ENCODE measurements around the gene COL23A1.
"Not testable (repeated sequence)": the region's sequence is repeated elsewhere in the genome, so short reads cannot be mapped to it uniquely, and the experiment has no call there.

The COL23A1 gene

DNA sequence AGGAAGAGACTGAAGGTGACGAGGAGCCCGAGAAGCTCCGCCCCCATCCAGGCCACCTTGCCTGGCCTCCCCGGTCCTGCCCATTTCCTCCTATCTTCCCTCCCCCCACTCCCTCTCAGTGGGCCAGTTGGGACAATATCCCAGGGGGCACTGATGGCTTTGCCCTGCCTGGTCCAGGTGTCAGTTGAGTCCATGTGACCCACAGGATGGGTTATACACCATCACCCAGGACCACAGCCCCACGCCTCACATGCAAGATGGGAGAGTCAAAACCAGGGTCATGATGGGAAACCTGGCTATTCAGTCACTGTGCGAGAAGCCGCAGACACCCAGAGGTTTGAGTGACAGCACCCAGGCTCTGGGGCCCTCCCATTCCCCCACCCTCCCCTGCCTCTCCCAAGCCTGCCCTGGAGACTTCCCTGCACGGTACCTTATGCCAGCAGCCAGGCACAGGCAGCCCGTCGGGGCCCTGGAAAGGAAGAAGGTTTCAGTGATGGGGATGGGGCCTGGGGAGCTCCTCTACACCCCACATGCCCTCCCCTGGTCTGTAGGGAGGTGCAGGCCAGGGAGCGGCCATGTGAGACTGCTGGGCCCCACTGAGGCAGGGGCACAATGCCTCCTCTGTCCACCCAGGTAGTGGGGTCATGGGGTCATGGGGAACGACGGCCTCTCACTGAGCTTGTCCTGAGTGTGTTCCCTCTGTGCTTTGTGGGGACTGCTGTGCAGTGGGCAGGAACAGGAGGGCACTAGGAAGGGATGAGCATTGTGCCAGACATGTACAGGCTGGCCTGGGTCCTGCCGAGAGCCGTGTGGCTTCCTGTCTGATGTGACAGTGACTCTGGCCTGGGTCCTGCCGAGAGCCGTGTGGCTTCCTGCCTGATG lies 351.2 kb downstream of the COL23A1 start:
- no peak for DNase-seq (ENCODE audit: low read depth)

DNA sequence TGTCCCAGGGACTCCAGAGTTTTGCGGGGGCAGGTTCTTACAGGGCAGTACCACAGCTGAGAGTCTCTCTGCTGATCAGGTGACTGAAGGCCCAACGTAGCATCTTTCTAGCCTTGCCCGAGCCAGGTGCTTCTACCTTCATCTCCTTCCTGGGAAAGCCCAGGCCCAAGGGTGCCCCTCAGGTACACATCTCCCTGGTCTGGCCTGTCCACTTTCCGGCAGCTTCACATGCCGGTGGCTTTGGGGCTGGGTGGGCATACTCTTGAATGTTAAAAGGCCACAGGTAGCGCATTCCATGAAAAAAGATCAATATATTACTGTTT lies 351.9 kb downstream of the COL23A1 start:
- no peak for DNase-seq (ENCODE audit: low read depth)

DNA sequence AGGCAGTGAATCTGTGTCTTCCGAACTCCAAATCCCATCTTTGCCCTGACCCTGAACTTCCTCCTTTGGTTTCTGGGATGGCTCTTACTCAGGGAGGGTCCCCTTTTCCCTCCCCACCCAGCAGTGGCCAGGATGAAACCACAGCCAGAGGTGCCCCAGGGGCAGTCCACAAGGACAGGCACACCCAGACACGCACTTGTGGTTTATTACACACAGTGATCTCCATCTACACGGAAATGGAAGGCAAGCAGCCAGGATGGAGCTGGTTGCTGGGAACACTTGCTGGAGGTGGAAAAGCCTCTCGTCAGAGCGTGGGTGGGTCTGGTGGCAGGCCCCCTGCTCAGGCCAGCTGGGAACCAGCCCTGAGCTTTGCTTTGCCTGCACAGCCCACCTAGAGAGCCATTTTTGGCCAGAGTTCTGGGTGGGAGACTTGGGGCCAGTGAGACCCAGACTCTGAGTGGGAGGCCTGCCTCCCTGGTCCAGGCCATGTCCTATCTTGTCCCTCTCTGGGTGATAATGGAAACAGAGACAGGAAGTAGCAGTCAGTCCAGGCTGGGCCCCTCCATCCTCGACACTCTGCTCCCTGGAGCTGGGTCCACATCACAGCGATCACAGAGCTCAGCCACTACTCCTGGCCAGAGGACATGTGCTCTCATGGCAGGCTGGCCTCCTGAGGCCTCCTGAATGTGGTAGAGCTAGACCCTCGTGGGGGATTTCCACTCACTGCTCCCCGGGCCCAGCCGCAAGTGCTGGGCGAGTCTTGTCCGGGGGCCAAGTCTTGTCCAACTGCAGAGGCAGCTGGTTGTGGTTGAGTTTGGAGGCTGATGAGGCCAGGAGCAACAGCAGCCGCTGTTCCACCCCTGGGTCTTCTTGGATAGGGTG lies 352.5 kb downstream of the COL23A1 start:
- no peak for DNase-seq (ENCODE audit: low read depth)

DNA sequence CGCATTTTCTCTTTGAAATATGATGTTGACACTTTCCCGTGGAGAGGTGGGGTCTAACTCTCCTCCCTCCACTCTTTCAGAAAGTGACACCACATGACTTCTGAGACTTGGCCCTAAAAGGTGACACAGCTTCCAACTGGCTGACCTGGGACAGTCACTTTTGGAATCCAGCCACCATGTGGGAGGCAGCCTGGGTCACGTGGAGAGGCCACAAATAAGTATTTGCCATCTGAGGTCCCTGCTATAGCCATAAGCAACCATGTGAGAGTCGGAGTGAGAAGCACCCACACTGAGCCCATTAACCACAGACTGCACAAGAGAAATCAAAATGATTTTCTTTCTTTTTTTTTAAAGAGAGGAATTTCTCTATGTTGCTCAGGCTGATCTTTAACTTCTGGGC lies 353.5 kb downstream of the COL23A1 start:
- no peak for DNase-seq (ENCODE audit: low read depth)

DNA sequence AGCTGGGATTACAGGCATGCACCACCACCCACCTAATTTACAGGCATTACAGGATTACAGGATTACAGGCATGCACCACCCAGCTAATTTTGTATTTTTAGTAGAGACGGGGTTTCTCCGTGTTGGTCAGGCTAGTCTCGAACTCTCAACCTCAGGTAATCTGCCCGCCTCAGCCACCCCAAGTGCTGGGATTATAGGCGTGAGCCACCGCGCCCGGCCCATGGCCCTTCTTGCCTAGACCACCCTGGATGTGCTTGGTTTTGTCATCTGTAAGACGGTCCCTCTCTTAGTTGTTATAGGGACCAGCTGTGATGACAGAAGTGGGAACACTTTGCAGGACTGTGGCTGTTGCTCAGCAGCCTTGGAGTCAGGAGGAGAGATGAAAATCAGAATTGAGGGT lies 354.1 kb downstream of the COL23A1 start:
- no peak for DNase-seq (ENCODE audit: low read depth)

DNA sequence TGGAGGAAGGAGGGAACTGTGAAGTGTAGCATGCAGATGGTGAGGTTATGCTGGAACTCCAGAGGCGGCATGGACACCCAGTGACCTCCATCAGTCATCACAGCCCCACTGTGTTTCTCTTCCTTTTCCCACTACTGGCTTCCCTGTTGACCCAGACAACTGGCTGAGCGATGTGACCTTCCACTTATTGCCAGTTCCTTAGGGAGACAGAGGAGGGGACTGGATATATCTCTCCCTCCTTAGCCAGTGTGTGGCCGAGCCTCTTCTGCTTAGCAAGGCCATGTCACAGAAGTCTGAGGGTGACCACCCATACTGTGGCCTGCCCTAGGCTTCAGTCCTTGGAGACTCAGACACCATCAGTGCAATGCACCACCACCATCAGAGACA lies 354.6 kb downstream of the COL23A1 start:
- DNase-seq (ENCODE audit: low read depth), result no peak

DNA sequence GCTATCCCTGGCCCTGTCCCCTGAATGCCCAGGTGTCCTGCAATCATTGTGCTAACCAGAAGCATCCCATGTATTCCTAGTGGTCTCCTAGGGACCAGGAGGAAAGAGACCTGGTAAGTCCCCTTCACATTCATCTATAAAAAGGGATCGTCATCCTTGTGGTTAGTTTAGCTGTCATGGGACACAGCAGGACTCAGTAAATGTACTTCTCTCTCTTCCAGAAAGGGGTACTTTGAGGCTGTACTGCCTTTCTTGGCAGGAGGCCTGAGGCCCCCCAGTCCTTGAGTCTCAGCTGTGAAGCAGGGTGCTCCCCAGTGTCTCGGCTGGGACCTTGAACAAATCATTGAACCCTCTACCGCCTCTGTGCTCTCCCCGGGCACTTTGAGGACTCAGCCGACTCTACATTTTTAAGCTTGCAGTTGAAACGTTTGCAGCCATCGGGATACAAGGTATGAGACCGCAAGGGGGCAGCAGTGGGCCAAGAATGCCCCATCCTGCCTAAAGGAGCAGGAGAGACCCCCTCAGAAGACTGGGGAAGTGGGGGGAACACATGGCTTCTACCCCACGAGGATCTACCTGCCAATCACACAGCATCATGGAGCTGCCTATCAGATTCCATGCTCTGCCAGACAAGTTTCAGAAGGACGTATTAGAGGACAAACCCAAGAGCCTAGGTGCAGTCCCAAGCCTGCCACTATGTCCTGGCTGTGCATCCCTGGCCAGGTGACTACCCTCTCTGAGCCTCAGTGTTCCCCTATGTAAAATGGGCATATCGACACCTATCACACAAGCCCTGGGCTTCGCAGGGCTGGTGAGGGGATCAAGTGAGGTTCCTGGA lies 355.2 kb downstream of the COL23A1 start:
- peak; percentile 42 for DNase-seq (ENCODE audit: low read depth)

DNA sequence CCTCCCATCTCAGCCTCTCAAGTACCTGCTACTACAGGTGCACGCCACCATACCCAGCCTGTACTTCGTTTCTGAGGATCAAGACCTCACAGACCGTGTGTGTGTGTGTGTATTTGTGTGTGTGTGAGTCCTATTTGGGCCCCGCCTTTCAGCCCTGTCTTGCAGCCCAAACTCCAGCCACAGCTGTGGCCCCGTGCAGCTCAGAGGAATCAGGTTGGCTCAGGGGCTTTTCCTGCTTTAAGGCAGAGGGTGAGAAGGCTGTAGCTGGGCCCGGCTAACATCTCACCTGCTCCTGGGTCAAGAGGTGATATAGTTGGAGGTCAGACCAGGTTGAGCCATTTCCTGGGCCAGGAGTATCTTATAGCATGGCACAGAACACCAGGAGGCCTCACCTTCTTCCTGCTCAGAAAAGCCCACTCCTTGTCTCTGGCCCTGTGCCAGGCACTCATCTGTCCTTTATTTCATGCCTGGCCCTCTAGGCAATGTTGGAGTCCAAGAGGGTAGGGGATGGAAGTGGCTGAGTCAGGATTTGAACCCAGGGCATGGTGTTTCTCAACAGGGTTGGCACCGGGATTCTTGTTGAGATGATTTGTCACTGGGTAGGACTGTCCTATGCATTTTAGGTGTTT lies 356.0 kb downstream of the COL23A1 start:
- DNase-seq (ENCODE audit: low read depth), result no peak

DNA sequence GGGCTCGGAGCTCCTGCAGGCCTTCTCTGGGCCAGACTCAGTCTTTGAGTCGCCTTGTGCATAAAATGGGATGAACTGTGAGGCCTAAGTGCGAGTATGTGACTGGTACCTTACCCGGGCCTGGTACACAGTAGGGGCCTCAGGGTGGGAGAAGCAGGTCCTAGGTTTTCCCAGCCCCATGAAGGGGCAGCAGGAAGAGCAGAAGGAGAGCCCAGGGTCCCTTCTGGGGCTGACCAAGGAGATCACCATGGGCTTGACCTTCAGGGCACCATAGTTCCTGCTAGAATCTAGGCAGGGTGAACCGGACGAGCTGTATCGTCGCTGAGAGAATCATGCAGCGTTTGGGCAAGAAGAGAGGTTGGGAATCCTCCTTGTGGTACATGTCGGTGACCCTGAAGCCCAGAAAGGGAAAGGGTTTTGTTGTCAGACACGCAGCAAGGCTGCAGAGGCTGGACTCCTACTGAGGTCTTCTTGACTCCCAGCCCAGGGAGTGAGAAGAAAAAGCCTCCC lies 357.2 kb downstream of the COL23A1 start:
- DNase-seq (ENCODE audit: low read depth), result no peak

DNA sequence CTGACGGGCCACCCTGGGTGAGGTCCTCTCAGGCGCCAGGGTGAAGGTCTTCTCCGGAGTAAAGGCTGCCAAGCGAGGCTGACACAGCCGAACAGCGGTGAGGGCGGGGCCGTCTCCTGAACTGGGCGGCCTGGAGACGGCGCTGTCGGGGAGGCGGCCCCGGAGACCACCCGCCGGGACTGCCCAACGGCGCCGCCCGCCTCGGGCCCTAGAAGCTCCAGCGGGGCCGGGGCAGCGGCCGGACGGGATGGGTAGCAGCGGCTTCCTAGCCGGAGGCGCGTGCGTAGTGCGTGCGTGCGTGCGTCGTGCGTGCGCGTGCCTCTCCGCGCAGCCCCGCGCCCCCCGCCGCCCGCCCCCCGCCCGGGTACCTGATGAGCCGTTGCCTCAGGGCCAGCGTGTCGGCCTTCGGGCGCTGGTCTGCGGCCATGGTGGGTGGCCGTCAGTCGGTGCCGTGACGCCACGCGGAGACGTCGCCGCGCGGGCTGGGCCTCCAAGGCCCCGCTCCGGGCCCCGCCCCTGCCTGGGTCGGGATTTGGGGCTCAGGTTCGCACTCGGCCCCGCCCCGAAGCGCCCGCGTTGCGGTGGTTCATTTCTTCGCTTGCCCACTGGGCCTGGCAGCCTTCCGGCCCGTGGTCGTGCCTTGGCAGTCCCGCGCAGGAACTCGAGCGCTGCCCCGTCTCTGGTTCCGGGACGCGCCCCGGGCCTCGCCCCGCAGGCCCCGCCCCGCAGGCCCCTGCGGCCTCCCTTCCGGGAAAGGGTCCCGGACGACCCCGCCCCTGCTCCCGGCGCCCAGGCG lies 357.9 kb downstream of the COL23A1 start, which contains the start of gene PHYKPL:
Gene PHYKPL, minus strand, starts transcription at position 679 of the 796 bp plus-strand sequence. Its CDS starts 252 bp downstream, at position 427.
- DNase-seq (ENCODE audit: low read depth), result peak; percentile 32

DNA sequence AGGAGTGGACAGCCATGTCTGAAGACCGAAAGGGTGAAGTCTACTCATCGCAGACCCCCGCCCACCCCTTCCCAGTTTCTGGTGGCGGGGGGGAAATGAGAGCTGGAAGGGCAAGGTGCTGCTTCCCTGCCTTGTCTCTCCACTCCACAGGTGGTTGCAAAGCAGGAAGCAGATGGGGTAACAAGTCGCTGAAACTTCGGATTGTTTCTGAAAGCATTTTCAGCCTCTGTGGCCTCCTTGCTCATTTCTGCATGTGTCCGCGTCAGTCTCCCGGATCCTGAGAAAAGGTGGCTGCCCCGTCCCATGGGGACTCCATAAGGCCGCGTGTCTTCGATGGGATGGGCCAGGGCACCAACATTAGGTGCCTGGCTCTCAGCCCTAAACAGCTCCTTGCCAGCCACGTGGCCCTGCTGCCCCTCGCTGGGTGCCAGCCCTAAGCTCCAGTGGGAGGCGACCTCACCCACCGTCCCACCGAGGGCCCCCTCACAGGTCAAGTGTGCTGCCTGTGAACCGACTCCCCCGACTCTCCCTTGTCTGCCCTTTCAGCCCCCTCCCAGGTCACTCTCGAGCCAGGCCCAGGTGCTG lies 358.6 kb downstream of the COL23A1 start:
- no peak for DNase-seq (ENCODE audit: low read depth)

DNA sequence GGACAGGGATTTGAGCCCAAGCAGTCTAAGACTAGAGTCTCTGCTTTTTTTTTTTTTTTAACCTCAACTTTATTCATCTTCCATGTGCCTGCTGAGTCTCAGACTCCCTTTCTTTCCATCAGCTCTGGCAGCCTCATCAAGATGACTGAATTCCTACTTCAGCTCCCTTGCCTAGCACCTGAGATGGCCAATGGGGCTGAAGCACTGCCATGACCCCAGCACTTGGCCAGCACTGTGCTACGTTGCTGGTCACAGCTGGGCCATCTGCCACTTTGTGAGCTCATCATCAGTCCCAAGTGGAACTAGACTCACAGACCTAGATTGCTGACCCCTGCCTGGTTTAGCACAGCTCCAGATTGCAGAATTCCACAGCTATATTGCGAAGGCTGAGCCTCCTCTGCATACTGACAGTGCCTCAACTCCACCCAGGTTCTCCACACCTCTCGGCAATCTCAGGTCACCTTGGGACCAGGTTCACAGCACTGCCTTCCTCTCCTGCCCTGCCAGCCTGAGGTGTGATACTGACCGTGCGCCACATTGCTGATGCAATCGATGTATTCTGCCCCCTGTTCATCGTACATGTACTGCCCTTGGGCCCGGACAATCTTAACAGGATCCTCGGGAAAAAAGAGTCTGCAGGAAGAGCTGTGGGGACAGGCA lies 359.2 kb downstream of the COL23A1 start:
- peak; percentile 38 for DNase-seq (ENCODE audit: low read depth)

DNA sequence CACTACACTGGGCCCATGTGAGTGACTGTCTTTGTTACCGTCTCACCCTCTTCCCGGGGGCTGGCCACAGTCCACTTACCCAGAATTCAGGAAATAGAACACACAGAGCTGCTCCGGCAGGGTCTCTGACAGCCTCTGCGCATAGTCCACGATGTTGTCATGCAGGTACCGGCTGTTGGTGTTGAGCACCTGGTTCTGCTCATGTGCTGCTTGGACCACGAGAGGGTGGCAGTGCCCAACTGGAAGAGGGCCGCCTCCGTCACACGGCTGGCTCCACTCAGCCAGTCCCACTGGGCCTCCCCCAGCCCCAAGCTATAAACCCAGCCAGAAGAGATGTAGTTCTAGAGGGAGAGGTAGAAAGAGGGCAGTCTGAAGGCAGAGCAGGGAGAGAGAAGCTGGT lies 360.3 kb downstream of the COL23A1 start:
- DNase-seq (ENCODE audit: low read depth), result no peak

DNA sequence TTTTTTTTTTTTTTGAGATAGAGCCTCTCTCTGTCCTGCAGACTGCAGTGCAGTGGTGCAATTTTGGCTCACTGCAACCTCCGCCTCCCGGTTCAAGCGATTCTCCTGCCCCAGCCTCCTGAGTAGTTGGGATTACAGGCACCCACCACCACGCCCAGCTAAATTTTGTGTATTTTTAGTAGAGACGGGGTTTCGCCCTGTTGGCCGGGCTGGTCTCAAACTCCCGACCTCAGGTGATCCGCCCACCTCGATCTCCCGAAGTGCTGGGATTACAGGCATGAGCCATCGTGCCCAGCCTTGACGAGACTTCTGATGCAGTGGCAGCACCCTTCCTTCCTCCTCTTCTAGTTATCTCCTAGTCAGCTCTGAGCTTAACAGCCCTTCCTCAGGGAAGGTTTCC lies 361.1 kb downstream of the COL23A1 start:
- DNase-seq (ENCODE audit: low read depth), result not testable (repeated sequence)

DNA sequence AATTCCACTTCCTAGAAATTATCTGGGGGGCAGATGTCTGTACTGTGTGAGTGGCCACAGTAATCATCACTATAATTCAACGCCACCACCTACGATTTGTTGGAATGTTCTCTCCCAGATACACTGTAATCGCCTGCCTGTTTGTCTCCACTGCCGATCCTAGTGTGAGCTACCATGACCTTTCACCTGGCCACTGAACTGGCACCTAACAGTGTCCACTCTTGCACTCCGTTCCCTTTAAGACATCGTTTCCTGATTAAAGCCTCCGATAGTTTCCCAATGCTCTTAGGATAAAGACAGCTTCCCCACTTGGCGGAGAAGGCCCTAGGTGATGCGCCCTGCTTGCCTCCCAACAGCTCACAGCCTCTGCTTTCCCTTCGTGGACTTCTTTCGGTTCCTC lies 361.6 kb downstream of the COL23A1 start:
- no peak for DNase-seq (ENCODE audit: low read depth)

DNA sequence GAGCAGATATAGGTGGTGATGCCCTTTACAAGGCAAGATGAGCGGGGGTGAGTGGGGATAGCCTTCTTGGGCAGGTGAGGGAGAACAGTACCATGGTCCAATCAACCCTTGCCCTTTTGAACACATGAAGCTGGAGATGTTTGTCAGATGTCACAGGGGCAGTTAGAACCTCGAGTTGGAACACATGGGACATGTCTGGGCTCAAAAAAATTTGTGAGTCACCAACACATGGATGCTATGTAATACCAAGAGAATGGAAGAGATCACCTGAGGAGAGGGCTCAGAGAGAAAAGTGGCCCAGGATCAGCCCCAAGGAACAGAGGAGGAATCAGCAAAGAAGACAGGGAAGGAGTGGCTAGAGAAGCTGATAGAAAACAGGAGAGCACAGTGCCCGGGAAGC lies 362.3 kb downstream of the COL23A1 start:
- DNase-seq (ENCODE audit: low read depth), result no peak

DNA sequence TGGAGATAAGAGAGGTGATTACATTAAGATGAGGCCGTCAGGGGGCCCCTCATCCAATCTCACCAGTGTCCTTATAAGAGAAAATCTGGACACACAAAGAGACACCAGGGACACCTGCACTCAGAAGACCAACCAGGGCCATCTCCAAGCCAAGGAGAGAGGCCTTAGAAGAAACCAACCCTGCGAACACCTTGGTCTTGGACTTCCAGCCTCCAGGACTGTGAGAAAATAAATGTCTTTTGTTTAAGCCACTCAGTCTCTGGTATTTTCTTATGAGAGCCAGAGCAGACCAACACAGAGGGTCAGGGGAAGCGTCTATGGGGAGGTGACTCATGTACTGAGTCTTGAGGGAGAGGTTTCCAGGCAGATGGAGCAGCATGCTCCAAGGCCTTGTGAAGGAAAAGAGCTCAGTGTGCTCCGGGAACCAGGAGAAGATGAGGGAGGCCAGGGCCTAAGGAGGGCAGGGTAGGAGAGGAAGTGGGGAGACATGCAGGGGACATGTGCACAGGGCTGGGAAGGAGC lies 363.0 kb downstream of the COL23A1 start:
- DNase-seq (ENCODE audit: low read depth), result no peak

DNA sequence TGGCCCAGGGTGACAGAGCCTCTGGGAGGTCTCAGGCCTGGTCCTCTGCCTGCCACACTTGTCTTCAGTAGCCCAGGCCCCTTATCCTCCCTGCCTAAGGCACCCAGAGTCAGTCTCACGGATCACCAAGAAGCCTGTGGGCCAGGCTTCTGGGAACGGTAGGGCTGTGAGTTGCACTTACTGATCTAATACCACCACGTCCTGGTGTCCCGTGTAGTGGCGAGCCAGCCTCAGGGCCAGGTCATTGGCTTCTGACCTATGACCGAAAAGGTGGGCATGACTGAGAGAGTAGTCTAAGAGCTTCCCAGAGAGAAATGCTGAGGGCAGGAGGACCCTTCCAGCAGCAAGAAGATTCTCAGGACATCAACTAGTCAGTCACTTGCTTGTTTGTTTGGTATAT lies 365.0 kb downstream of the COL23A1 start:
- DNase-seq (ENCODE audit: low read depth), result no peak

DNA sequence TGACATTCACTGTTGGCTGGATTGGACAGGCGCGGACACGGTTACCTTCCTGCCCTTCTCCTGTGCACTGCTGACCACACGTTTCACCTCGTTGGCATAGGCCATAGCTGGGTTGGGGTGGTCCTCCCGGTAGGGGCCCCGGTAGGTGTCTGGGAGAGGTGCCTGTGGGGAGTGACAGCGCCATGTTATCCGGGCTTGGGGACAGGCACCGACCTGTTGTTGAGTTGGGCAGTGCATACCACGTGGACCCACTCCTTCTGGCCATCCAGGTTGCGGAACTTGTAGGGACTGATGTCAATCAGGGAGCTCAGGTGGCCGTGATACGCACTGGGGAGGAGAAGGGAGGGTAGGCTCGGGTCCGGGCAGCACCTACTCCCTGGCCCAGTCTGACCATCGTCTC lies 365.8 kb downstream of the COL23A1 start:
- no peak for DNase-seq (ENCODE audit: low read depth)

Data from fibroblast of the conjunctiva (primary cell).